OCI-LY7 (cell line): ENCODE measurements around the gene TIMMDC1. TPM values are rescaled to one million over a fixed set of nuclear protein-coding genes. Genes with fewer than 3 reads are reported as not detected.

Experiments used
- BruUV-seq: library from RNA; stranded (reverse); fragments of 400-500 nt; replicated peaks from 2 replicates; lab custom pipeline; 2021; lab: Mats Ljungman, UMichigan
- CTCF ChIA-PET: fragments of 300-600 bp; sonication (Branson Sonifier 250); formaldehyde crosslinking; loops from one replicate; lab custom pipeline; 2022; ENCODE audit warnings: antibody characterized with exemption; ENCODE audit not compliant: unreplicated experiment; lab: Charles Lee
- POLR2A ChIA-PET: fragments of 300-600 bp; sonication (Branson Sonifier 250); formaldehyde crosslinking; loops from one replicate; lab custom pipeline; 2022; ENCODE audit warnings: antibody characterized with exemption; lab: Charles Lee
- DNase-seq: peaks from one replicate; pipeline ENCODE4 v3.0.0-alpha.2; 2015; ENCODE audit warnings: low spot score
- H2AFZ ChIP-seq: fragments of 200-600 bp; sonication (generic), shearing (Covaris generic); 2 replicates; pipeline ENCODE4 v1.6.1; 2014; ENCODE audit warnings: mild to moderate bottlenecking, antibody characterized with exemption, low read length, moderate library complexity
- H3K27ac ChIP-seq: fragments of 200-600 bp; sonication (generic); 2 replicates; pipeline ENCODE4 v1.5.1; 2014; ENCODE audit warnings: mixed run types, low read depth, mild to moderate bottlenecking, moderate library complexity, low read length, inconsistent platforms; ENCODE audit not compliant: poor library complexity, severe bottlenecking
- H3K36me3 ChIP-seq: fragments of 200-600 bp; sonication (generic); 2 replicates; pipeline ENCODE4 v1.6.1; 2014; ENCODE audit warnings: mild to moderate bottlenecking, antibody characterized with exemption, low read length, moderate library complexity, mixed read lengths; ENCODE audit not compliant: insufficient read depth
- H3K4me1 ChIP-seq: fragments of 200-600 bp; sonication (generic); 2 replicates; pipeline ENCODE4 v1.5.1; 2014; ENCODE audit warnings: mild to moderate bottlenecking, low read length; ENCODE audit not compliant: insufficient read depth, poor library complexity, severe bottlenecking
- H3K4me2 ChIP-seq: fragments of 200-600 bp; sonication (generic); 2 replicates; pipeline ENCODE4 v1.6.1; 2014; ENCODE audit warnings: mild to moderate bottlenecking, low read length
- H3K4me3 ChIP-seq: fragments of 200-600 bp; sonication (generic); 2 replicates; pipeline ENCODE4 v1.5.1; 2014; ENCODE audit warnings: mild to moderate bottlenecking, low read depth, low read length; ENCODE audit not compliant: poor library complexity, severe bottlenecking
- H3K79me2 ChIP-seq: fragments of 200-600 bp; sonication (generic); 2 replicates; pipeline ENCODE4 v1.6.1; 2016; ENCODE audit warnings: low read depth, mild to moderate bottlenecking, low read length, moderate library complexity, mixed read lengths; ENCODE audit not compliant: insufficient read depth
- H3K9me2 ChIP-seq: fragments of 200-600 bp; sonication (generic); 2 replicates; pipeline ENCODE4 v1.6.1; 2016; ENCODE audit warnings: mild to moderate bottlenecking, low read length, mixed read lengths; ENCODE audit not compliant: insufficient read depth
- H3K9me3 ChIP-seq: fragments of 200-600 bp; sonication (generic); 2 replicates; pipeline ENCODE4 v1.6.1; 2014; ENCODE audit warnings: mild to moderate bottlenecking, mixed run types, low read length, mixed read lengths
- H4K20me1 ChIP-seq: fragments of 200-600 bp; sonication (generic); 2 replicates; pipeline ENCODE4 v1.6.1; 2014; ENCODE audit warnings: mild to moderate bottlenecking, antibody characterized with exemption, low read length, moderate library complexity, mixed read lengths; ENCODE audit not compliant: insufficient read depth
- CTCF ChIP-seq: fragments of 200-600 bp; sonication (generic); conservative IDR thresholded peaks from 2 replicates; pipeline ENCODE4 v1.5.1; 2014; ENCODE audit warnings: mild to moderate bottlenecking, antibody characterized with exemption, low read length, moderate library complexity, mixed read lengths
- EZH2phosphoT487 ChIP-seq: fragments of 200-600 bp; sonication (generic); IDR thresholded peaks from 2 replicates; pipeline ENCODE4 v1.6.1; 2018; ENCODE audit warnings: low read depth, borderline replicate concordance, mild to moderate bottlenecking, mixed run types, antibody characterized with exemption, low read length, moderate library complexity, mixed read lengths
- intact Hi-C: fragments of 100-400 bp; cut with micrococcal nuclease; formaldehyde crosslinking; loops from one replicate; pipeline ENCODE4 v1.10.0; 2022; ENCODE audit not compliant: unreplicated experiment
- total RNA-seq, 2 experiments: library from RNA; depleted of rRNA in 1 of 2; stranded (reverse); fragments of >200 nt in 1 of 2; shearing (Covaris generic) in 1 of 2; gene quantifications; 2 replicates each; pipeline ENCODE4 v1.2.3, GENCODE V29; 2014 to 2022

Gene TIMMDC1
- total RNA-seq, 2 experiments from 2014 or later, result 61.0 to 92.9 TPM

GRCh38 chr3:119463171-119464169, 34.9 kb upstream of the TIMMDC1 start, which contains the start of gene TMEM39A:
TMEM39A (minus strand) TSS chr3:119463615; CDS start chr3:119462074, 1,541 bp downstream.
- BruUV-seq, result TSS peak; percentile 67
- peak; percentile 99 for DNase-seq
- Histone ChIP-seq H3K79me2 (peaks cover 26% of the 10 kb centered on the region), H3K4me2 (peak within 1 kb of the TSS; percentile 86), H4K20me1 (no peaks in the 10 kb centered on the region), H3K27ac (peak within 1 kb of the TSS; percentile 66), H3K36me3 (peaks cover 34% of the 10 kb centered on the region), H3K9me3 (no peaks in the 10 kb centered on the region), H3K4me1 (peaks cover 23% of the 10 kb centered on the region), H2AFZ (peak within 1 kb of the TSS; percentile 79), H3K4me3 (peak within 1 kb of the TSS; percentile 91), H3K9me2 (no peaks in the 10 kb centered on the region)
- TF ChIP-seq EZH2phosphoT487 (no peak), CTCF (no peak)
- intact Hi-C loops, result loop anchor here (5.0 to 10.0 kb wide), 2 partner anchors 61 to 631 kb away; partner anchors contain the start of gene GSK3B
- ChIA-PET POLR2A (interaction anchor here (0.6 to 5.9 kb wide), 17 partner anchors 9 to 631 kb away, joined by 3 to 67 read pairs (median 4); partner anchors contain the start of genes B4GALT4, GSK3B and TIMMDC1), CTCF (interaction anchor here (0.6 to 1.2 kb wide), 2 partner anchors 28 to 88 kb away, joined by 3 read pairs; no protein-coding TSS in a partner anchor)

DNA sequence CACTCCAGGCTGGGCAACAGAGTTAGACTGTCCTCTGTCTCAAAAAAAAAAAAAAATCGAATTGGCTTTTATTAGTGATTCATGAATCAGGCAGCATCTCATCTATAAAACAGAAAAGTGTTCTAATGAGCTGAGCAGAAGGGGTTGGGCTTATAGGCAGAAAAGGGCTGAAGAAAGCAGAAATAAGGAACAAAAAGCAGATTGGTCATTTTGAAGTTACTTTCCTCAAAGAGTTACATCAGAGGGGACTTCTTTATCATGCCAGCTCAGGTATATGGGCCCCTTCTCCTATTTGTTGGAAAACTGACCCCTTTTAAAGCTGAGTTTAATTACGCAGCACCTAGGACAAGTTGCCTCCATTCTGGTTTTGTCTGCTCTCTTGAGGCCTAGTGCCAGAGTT, 30.3 kb upstream of the TIMMDC1 start:
- peaks cover 24% of the 10 kb centered on the region for H3K4me1 ChIP-seq
- H3K4me2 ChIP-seq, result peak overlapping the region; percentile 98
- intact Hi-C loops, result loop anchor here (2.0 to 10.0 kb wide), 3 partner anchors 31 to 627 kb away; partner anchors contain the start of genes GSK3B and TIMMDC1
- TF ChIP-seq EZH2phosphoT487 (no peak), CTCF (no peak)
- no peaks in the 10 kb centered on the region for H4K20me1 ChIP-seq
- peak overlapping the region; percentile 100 for H2AFZ ChIP-seq
- peaks cover 14% of the 10 kb centered on the region for H3K36me3 ChIP-seq
- peak overlapping the region; percentile 82 for H3K4me3 ChIP-seq
- H3K9me3 ChIP-seq, result no peaks in the 10 kb centered on the region
- BruUV-seq, result no TSS peak
- H3K79me2 ChIP-seq, result peaks cover 14% of the 10 kb centered on the region; the same call in 1 of the 2 replicates
- peak overlapping the region; percentile 47 for H3K27ac ChIP-seq
- DNase-seq, result no peak
- CTCF ChIA-PET, result no interaction called here
- H3K9me2 ChIP-seq, result no peaks in the 10 kb centered on the region
- POLR2A ChIA-PET, result interaction anchor here (0.6 to 3.1 kb wide), 5 partner anchors 29 to 614 kb away, joined by 3 to 18 read pairs (median 5); partner anchors contain the start of gene TIMMDC1
